Fibroblast of pulmonary artery (primary cell): Measurements from ENCODE around the gene FGF1.

Experiments
- DNase-seq: peaks from one replicate; pipeline ENCODE4 v3.0.0-alpha.2; 2010; ENCODE audit warnings: low read depth
- H3K4me3 ChIP-seq: replicated peaks from 2 replicates; pipeline ENCODE4 v1.5.1; 2011; ENCODE audit warnings: low read depth, mild to moderate bottlenecking, control low read depth, low read length, moderate library complexity
- TF ChIP-seq, protein P1 (sequence below): IDR thresholded peaks from 2 replicates; pipeline ENCODE4 v1.5.1; 2011; ENCODE audit warnings: mild to moderate bottlenecking, control low read depth, low read length, inconsistent platforms; ENCODE audit errors: missing control alignments

FGF1 gene

DNA sequence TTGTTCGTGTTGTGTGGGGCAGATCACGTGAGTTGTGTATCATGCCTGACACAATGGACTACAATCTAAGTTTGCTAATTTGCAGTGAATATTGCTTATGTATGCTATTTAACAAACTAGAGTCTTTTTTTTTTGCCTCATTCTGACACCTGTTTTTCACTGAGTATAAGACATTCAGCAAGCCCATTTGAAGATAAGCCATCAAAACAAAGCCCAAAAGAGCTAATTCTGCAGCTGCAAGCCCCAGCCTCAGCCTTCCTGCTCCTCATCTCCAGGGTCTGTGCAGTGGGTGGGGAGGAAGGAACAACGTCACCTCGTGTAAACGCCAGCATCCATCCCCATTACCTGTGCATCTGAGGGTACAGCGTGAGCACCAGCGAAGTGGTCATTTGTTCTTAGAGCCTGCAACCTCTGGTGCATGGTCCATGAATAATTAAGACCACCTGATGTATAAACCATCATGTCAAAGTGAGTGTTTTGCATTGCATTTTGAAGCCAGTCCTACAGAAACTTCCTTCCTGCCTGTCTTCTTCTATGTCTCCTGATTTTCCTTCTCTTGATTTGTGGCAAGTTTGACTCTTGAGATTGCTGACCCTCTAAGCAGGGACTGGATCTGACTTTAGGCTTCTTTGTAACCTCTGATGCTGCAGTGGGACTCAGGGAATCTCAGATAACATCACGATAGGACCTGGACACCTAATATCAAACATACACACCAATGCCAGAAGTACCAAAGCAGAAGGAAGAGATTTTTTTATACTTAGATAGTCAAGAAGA lies 73.2 kb downstream of the FGF1 start:
- no peak for DNase-seq
- TF ChIP-seq, protein P1, sequence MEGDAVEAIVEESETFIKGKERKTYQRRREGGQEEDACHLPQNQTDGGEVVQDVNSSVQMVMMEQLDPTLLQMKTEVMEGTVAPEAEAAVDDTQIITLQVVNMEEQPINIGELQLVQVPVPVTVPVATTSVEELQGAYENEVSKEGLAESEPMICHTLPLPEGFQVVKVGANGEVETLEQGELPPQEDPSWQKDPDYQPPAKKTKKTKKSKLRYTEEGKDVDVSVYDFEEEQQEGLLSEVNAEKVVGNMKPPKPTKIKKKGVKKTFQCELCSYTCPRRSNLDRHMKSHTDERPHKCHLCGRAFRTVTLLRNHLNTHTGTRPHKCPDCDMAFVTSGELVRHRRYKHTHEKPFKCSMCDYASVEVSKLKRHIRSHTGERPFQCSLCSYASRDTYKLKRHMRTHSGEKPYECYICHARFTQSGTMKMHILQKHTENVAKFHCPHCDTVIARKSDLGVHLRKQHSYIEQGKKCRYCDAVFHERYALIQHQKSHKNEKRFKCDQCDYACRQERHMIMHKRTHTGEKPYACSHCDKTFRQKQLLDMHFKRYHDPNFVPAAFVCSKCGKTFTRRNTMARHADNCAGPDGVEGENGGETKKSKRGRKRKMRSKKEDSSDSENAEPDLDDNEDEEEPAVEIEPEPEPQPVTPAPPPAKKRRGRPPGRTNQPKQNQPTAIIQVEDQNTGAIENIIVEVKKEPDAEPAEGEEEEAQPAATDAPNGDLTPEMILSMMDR: no peak
- no peak overlapping the region for H3K4me3 ChIP-seq

DNA sequence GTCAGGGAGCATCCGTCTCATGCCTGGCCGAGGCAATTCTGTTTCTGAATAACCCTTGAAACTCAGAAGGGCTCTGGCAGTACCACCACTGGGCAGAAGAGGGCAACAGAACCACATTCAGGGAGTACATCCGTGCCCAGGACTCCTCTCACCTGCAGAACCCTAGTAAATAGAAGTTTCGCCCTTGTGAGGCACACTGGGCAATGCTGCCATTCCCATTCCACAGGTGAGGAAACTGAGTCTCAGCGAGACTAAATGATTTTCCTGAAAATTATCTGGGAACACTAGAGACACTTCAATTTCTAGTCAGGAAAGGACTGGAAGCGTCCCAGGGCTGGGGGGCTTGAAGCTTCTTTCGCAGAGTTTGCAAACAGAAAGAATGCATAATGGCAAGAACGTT lies 74.7 kb downstream of the FGF1 start:
- H3K4me3 ChIP-seq: no peak overlapping the region
- TF ChIP-seq, protein P1: peak; percentile 98
- DNase-seq: peak; percentile 80

DNA sequence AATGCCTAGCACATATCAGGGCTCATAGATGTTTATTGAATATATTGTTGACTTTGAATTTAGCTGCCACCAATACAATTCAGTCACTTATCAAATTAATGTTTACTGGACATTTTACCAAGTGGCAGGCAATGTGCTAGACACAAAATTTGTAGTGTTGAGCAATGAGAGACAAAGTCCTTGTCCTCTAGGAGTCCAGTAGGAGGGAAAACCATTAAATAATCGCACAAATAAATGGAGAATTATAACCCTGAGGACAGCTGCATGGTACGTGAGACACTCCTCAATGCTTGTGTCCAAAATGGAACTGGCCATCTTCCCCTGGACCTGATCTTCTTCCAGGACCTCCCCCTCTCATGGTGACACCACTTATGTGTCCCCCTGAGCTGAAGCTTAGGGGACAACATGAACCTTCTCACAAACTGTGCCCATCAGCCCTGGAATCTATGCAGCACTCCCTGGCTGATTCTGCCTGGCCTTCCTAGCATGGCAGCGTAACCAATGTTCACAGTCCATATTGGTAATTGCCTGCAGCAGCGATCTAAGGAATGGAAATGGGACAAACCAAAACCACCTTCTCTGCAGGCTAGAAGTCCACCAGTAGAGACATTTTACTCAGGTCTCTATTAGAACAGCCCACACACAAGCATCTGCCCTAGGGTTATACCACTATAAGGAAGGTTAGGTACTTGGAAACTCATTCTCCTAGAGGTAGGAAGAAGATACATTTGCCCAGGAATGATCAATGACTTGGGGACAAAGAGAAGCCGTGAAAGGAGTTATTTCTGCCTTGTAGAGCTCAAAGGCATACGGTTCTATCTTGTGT lies 75.5 kb downstream of the FGF1 start:
- DNase-seq: no peak
- H3K4me3 ChIP-seq: no peak overlapping the region
- TF ChIP-seq, protein P1: no peak

DNA sequence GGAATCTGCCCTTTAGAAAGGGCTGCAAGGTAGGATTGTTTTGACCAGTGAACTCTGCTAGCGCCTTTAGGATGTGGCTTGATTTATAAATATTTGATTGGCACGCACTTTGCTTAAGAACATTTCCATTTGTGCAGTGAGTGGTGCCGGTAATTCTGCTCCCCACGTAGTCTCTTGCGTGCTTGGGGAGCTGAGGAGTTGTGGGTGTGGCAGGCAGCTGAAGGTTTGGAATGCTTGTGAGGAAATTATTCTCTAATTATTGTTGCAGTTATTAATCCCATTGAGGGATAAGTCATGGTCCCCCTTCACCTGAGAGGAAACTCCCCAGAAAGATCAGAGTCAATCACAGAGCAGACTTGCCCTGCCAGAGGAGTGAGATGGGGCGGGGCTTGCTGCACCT lies 76.7 kb downstream of the FGF1 start:
- DNase-seq: no peak
- TF ChIP-seq, protein P1: no peak
- no peak overlapping the region for H3K4me3 ChIP-seq

DNA sequence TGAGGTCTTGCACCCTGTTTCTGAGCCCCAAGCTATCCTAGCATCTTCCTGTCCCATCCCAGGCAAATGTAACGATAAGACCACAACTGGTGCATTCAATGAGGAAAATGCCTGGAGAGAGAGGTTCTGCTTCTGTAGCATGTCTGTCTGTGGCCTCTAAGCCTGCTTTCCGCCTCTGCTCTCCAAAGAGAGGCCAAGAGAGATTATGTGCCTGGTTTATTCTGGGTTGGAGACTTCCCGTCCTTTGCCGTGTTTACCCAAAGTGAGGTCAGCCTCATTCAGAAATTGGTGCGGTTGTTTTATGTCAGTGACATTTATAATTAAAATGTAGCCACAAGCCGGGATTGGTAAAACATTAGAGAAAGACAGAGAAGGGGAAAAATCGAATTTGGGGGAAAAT lies 77.8 kb downstream of the FGF1 start:
- DNase-seq: no peak
- H3K4me3 ChIP-seq: no peak overlapping the region
- TF ChIP-seq, protein P1: no peak

DNA sequence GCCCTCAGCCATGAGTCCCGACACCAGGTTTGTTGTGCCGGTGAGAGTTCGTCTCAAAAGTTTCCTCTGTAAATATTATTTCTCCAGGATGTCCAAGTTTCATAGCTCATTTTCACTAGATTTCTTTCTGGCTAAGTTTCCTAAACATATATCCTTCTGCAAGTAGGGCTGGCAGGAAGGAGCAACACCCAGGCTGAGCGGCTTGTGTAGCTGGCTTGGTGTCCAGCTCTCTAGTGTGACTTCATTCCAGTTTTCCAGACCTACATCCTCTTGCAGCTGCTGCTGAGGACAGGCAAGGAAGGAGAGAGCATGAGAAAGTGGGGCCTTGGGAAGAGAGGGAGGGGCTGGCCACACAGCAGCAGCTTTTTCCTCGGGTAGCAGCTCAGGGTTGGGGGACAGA lies 80.3 kb downstream of the FGF1 start:
- no peak for DNase-seq
- TF ChIP-seq, protein P1: no peak

More for the DNA sequence above, 80.3 kb downstream of the FGF1 start:
- H3K4me3 ChIP-seq: no peak overlapping the region
